HG02678 (cell line): ENCODE results near the gene ABHD2.

Experiments used
- ATAC-seq: cut with Tn5 transposase; IDR thresholded peaks from one replicate; pipeline ENCODE4 v1.9.1; 2021; ENCODE audit warnings: mild to moderate bottlenecking, moderate library complexity; ENCODE audit not compliant: unreplicated experiment

The ABHD2 gene

DNA sequence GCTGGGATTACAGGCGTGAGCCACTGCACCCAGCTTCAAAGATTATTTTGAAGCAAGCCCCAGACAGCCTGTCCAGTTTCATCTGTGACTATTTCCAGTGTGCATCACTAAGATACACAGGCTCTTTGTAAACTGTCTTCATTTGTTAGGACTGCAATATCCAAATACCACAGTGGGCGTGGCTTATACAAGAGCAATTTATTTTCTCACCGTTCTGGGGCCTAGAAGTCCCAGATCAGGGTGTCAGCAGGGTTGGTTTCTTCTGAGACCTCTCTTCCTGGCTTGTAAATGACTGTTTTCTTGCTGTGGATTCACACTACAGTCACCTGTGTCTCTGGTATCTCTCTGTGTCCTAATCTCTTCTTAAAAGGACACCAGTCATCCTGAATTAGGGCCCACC, 73.4 kb downstream of the ABHD2 start:
- no peak for ATAC-seq

DNA sequence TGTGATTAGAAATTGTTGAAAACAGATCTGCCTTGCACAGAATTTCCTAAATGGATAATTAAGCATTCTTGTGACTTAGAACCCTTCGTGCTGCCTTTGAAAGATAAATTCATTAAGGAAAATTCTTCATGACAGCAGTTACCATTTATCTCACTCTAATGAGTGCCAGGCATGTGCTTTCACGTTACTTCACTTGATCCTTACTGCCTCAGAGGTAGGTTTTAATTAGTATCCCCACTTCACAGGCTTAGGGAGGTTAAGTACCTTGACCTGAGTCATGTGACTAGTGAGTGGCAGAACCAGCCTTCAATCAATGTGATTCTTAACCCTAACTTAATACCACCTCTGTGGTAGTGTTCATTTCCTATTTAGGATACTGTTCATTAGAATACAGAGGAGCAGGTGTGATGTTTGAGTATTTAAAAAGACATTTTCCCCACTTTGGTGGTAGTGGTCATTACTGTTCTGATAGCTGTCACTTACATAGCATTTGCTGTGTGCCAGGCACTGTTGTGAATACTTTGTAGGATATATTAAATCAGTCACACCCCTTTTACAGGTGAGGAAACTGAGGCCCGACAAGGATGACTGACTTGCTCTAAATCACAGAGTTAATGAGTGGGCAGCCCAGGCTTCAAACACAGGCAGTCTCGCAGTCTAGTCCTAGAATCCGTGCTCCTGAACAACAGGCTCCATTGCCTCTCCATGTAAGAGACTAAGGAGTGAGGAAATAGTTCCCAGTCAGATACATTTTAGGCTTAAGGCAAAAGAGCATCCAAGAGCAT, 75.2 kb downstream of the ABHD2 start:
- ATAC-seq = no peak

DNA sequence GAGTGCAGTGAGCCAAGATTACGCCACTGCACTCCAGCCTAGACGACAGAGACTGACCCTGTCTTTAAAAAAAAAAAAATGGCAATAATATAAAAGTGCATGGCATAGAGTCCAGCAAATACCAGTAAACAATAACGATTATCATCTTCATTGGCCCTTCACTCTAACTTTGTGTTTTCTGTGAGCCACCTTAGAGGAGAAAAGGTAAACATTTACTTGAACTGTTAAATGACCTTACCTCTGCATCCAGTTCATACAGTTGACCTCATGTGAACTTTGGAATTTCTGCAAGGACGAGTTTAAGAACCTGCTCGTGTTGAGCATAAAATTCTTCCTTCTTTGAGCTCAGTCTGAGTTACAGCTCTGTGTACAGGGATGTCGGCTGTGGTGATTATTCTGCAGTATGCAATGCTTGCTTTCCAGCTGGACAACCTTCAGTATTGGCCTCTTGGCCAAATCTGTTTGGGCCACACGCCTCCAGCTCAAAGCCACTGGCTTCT, 76.5 kb downstream of the ABHD2 start:
- no peak for ATAC-seq

- no peak for ATAC-seq
Measured at GRCh38 chr15:89165677-89166076, 77.4 kb downstream of the ABHD2 start.

- ATAC-seq = peak; percentile 75
Measured at GRCh38 chr15:89167267-89168176, 79.3 kb downstream of the ABHD2 start.

DNA sequence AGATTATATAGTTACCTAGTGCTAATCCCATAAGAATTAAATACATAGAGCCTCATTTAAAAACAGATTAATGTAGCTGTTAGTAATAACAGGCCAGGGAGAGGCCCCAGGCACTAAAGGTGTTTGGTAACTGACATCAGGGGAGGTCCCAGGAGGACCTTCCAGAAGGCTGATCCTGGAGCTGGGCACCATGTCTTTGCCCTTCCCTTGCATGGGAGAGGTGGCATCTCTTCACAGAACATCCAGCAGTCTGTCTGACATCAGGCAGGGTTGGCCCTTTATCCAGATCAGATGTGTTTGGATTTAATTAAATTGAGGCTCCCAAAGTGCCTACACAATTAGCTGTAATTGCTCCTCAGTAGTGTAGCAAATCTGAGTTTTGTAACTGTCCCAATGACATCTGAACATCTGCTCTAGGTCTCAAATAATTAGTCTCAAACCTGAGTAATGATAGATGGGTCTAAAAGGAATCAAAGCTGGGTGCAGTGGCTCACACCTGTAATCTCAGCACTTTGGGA, 80.1 kb downstream of the ABHD2 start:
- no peak for ATAC-seq

- ATAC-seq = no peak
Measured at GRCh38 chr15:89170364-89170763, 82.1 kb downstream of the ABHD2 start.

DNA sequence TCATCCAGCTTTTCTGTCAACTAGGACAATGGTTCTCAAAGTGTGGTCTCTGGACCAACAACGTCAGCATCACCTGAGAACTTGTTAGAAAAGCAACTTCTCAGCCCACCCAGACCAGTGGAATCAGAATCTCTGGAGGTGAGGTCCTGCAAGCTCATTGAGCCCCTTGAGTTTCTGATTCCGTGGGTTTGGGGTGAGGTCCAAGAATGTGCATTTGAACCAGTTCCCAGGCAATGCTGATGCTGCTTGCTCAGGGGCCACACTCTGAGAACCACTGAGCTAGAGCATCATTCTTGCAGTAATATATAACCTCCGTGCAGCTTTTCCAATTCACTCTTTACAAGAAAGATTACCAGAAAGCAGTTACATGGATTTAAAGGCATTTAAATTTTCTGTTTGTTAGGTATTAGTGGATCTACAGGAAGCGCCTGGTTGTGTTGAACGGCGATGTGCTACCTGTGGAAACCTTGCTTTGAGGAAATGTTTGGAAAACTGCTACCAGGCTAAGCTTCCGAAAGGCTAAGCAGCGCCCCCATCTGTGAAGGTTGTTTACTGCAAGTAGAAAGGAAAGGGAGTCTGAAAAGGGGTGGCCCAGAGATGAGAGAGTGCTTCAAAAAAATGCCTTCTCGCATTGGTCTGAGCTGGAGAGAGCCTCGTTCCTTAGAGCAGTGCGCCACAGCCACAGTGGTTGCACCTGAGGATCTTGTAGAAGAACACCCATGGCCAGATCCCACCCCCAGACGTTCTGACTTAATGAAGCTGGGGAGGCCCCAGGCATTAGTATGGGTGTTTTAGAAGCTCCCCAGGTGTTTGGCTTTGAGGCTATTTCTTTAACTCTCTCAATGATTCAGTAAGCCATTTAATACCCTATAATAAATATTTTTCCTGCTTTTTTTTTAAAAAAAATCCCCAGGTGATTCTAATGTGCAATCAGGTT, 83.1 kb downstream of the ABHD2 start:
- ATAC-seq = no peak

DNA sequence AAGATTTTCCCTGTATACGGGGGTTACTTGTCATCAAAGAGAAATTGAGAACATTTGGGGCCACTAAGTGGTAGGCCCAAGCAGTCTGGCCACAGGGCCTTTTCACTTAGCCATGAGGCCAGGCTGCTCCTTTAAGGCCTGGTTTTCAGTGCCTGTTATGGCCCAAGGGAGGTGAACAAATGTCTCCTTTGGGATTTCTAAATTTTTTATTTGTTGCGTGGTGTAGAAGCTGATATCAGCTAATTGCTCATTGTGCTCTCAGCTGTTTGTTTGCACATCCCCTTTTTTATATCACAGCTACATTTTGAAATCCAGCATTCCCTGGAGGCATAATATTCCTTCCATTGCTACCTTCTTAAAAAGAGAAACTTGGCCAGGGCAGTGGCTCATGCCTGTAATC, 84.7 kb downstream of the ABHD2 start:
- no peak for ATAC-seq

GRCh38 chr15:89174476-89174875, 86.2 kb downstream of the ABHD2 start:
- ATAC-seq = no peak

DNA sequence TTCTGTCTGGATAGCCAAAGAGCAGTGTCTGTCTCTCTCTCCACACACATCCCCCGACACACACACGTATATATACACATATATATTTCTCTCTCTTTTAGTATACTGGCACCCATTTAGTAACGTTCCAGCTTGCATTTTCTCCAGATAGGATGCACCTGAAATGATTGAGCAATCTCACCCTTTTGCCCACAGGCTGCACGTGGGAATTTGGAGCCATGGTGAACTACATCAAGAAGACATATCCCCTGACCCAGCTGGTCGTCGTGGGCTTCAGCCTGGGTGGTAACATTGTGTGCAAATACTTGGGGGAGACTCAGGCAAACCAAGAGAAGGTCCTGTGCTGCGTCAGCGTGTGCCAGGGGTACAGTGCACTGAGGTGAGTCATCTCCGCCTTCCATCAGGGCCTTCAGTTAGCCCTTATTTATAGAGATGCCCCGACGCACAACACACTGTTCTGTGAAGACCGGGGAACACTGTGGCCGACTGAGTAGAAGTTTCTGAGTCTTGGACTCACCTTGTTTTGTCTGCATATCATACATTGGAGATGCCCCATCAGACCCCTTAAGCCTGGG, 87.4 kb downstream of the ABHD2 start:
- no peak for ATAC-seq

GRCh38 chr15:89177116-89177515, 88.9 kb downstream of the ABHD2 start:
- no peak for ATAC-seq

- ATAC-seq = no peak
Measured at GRCh38 chr15:89177633-89178306, 89.5 kb downstream of the ABHD2 start.

DNA sequence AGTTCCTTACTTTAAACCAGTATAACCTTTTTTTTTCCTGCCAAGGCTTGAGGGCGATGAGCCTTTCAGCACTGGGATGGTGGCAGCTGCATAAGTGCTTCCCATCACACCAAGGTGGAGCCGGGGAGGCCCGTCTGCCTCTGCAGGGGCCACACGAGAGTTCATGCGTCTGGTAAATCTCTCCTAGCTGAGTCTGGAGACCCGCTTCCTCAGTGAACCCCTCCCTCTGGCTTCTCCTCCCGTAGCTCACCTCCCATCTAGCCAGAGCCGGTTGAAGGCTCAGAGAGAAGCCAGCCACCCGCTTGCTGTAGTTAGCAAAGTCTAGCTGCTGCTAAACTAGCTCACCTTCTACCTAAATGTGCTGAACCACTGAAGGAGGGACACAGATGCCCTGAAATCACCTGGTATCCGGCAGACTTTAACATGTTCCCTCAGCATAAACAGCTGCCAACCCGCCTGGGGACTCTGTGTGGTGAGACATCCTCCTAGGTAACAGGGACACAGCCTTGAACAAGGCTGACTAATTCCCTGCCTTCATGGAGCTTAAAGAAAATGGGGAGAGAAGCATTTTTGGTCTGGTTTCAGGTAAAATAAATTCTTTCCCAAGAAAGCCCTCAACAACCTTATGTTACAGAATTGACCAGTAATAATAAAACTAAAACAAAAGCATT, 90.2 kb downstream of the ABHD2 start:
- no peak for ATAC-seq

- ATAC-seq = peak; percentile 63
Measured at GRCh38 chr15:89179966-89180875, 92.0 kb downstream of the ABHD2 start.

DNA sequence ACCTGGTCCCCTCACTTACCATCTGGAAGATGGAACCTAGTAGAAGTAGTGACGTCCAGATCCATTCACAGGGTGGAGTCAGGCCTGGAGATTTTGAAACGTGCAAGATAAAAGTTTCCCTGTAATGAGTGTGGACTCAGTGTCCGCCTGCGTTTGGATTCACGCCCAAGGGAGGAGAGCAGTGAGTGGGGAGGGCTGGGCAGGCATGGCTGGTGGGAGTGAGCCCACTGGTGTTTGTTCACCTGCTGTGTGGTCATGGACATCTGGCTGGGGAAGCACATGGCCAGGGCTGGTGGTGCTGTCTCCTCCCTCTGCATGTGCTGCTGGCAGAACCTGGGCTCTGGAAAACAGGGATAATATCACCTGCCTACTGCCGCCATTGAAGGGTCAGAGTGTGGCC, 96.1 kb downstream of the ABHD2 start:
- no peak for ATAC-seq

GRCh38 chr15:89184886-89185526, 96.8 kb downstream of the ABHD2 start:
- ATAC-seq = no peak

DNA sequence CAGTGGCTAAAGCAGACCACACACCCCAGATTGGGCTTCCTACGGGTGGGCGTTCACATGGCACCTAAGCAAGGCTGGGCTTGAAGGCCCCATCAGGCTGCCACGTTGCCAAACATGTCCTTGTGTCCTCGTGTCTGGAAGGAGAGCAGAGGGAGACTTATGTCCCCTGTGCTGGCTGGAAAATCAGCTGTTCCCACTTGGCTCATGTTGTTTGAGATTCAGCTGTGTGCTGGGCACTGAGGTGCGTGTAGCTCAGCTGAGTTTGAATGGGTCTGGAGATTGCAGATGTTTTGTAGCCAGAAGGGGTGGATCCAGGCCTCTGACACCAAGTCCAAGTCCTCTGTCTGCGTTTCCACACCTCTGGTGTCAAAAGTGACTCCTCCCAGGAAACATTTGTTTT, 98.5 kb downstream of the ABHD2 start:
- ATAC-seq = no peak
